Stimulated activated CD8-positive, alpha-beta memory T cell treated with anti-CD3 and anti-CD28 coated beads, Interleukin-4, amount 100 ng/mL, for 1 hour (primary cell): ENCODE results near the gene CRIP3.
"Not testable (repeated sequence)": the region's sequence is repeated elsewhere in the genome, so short reads cannot be mapped to it uniquely, and the experiment has no call there.

Source experiments
- DNase-seq, 2 donors: peaks; one replicate each; pipeline ENCODE4 v3.0.0-alpha.2; 2020; ENCODE audit warnings: low read depth in 2 of 2, low spot score in 1 of 2

The CRIP3 gene, protein sequence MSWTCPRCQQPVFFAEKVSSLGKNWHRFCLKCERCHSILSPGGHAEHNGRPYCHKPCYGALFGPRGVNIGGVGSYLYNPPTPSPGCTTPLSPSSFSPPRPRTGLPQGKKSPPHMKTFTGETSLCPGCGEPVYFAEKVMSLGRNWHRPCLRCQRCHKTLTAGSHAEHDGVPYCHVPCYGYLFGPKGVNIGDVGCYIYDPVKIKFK

DNA sequence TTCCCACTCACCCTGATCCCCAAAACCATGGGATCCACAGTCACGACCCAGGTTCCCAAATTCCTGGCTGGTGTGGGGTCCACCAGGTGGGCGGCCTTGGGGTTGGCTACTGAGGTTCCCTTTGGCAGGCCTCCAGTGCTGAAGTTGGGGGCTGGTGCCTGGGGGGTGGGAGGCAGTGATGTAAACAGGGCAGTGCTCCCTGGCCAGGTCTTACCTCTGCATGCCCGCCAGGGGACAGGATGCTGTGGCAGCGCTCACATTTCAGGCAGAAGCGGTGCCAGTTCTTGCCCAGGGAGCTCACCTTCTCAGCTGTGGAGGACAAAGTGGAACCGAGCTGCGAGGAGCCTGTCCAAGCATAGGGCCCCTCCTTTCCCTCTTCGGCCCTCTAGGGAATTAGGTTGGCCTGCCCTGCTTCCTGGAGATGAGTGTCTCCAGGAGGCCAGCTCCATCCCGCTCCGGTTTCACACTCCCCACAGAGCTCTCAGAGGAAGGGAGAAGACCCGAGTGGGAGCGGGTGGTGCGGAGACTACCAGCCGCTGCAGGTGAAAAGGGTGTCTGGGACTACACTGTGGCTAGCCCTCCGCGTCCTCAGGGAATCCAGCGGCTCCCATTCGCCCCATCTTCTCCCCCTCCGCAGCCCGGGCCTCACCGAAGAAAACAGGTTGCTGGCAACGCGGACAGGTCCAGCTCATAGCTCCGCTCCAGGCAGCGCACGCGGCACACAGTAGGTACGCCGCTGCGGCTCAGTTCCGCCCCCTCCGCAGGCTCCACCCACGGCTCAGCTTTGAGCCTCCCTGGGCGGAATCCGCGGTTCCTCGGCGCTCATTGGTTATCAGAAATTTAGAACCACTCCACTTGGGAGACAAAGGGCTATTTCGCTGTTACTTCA lies at the start of gene CRIP3:
CRIP3 (minus strand) TSS at position 726 of the 889 bp plus-strand sequence; CDS start at position 692, 34 bp downstream.
- DNase-seq: peak in 1 of 2 donors; percentile 3

DNA sequence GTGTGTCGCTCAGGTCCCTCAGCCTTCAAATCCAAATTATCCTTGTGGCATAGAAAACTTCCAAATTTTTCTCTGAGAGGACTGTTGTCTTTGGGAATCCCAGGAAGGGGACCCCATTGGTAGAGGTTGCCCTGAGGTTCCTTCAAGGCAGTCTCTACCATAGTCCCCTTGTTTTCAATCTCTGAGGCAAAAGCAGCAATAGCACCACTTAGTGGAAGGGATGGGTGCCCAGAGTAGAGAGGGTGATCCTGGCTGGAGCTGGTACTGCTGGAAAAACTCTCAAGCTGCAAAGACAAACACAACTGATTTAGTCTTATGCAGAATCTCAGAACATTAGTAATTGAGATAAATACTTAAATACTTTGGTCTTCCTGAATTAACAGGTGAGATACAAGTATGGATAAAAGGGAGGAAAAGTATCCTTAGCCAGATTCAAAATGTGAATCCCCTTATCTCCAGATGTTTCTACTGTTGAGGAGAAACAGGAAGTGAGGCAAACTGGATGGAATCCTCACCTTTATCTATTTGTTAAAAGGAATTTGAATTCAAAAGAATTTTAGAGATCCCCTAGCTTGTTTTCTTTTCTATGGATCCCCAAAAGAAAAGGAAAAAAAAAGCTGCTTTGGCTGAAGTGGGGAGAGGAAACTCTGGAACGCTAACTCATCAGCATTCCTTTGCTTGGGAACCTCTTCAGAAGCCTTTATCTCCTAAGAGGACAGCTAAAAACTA lies 47.4 kb upstream of the CRIP3 start:
- DNase-seq: no peak

DNA sequence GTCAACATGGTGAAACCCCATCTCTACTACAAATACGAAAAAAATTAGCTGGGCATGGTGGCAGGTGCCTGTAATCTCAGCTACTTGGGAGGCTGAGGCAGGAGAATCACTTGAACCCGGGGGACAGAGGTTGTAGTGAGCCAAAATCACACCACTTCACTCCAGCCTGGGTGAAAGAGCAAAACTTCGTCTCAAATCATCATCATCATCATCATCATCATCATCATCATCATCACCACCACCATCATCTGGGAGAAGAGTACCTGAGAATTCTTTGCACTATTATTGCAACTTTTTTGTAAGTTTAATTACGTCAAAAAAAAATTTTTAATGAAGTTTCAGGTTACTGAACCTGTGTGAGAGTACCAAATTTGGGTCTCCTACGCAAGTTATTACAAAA lies 43.3 kb upstream of the CRIP3 start:
- DNase-seq: not testable (repeated sequence)

DNA sequence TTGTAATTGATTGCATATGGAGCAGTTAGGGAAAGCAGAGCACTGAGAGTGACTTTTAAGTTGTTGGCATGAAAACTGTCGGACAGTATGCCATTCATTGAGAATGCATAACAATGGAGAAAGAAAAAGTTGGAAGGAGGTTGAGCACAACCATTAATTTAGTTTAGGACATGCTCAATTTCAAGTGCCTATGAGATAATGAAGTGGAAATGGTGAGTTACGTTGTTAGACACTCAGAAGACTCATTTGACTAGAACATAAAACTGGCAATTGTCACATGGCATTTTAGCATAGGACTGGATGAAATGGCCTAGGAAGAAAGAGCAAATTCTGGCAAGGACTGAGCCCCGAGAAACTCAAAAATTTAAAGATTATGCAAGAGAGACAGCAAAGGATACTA lies 38.8 kb upstream of the CRIP3 start:
- no peak for DNase-seq

DNA sequence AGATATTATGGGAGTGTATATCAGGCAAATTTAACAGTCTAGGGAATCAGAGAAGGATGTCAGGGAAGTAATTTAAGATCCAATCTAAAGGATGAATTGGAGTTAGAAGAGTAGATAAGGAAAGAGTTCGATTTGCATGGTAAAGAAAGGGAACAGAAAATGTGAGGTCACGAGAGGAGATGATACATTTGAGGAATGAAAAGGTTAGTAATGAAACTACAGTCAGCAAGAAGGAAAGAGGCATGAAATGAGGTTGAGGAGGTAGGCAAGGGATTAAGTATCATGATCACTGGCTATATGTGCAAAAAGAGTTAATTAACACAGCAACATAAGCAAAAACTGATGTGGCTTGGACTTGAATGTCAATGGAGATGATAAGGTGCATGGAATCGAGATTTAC lies 38.4 kb upstream of the CRIP3 start:
- no peak for DNase-seq

DNA sequence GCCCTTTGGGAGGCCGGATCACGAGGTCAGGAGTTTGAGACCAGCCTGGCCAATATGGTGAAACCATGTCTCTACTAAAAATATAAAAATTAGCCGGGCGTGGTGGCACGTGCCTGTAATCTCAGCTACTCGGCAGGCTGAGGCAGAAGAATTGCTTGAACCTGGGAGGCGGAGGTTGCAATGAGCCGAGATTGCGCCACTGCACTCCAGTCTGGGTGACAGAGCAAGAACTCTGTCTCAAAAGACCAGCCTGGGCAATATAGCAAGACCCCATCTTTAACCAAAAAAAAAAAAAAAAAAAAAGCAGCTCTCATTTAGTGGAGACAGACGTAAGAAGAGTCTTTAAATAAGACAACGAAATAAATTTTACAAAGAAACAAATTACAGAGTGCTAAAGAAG lies 37.6 kb upstream of the CRIP3 start:
- not testable (repeated sequence) for DNase-seq

DNA sequence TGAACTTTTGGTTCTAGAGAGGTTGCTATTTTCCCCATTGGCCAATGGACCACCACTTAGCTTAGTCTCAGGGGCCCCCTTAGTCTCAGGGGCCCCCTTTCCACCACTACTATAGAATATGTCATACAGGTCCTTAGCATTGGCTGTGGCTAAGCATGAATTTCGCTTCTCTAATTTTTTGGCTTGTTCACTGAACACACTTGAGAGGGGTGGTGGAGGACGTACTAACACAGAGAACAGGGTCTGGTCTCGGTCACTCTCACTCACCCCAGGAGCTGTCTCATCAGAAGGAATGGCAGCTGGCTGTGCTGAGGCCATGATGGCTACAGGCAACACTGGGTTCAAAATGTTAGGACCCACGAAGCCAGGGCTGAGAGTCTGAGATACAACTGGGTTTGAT lies 30.5 kb upstream of the CRIP3 start:
- DNase-seq: no peak

DNA sequence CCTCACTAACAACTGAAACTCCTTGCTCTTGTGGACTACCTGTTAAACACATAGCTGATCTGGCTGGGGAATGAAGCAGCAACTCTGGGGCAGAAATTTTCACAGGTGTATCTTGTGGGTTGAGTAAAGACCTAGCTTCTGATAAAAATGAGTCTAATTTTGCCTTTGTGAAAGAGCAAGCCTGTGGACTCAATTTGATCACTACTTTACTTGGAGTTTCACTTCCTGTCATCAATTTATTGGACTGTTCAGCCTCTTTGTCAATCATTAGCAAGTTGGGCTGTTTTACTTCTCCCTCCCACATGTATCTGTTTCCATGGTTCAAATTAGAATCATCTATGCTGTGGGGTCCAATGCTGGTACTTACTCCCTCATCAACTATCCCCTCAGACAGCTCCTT lies 29.6 kb upstream of the CRIP3 start:
- DNase-seq: no peak

DNA sequence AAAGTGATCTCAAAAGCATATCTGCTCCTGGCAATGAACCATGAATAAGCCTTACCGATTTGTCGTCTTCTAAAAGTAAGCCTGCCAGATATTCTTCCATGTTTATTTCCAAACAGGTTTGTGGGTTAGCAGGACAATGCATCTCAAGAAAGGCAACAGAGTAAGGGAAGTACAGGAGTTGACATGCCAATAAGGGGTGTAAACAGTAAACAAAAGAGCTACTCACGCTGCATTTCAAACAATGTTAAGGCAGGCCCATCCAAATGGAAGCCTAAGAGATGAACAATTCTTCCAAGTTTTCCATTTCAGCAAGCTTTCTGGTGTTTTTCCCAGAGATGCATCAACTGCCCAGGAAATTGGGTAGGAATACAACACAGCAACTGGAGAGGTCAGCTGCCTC lies 27.8 kb upstream of the CRIP3 start:
- no peak for DNase-seq

DNA sequence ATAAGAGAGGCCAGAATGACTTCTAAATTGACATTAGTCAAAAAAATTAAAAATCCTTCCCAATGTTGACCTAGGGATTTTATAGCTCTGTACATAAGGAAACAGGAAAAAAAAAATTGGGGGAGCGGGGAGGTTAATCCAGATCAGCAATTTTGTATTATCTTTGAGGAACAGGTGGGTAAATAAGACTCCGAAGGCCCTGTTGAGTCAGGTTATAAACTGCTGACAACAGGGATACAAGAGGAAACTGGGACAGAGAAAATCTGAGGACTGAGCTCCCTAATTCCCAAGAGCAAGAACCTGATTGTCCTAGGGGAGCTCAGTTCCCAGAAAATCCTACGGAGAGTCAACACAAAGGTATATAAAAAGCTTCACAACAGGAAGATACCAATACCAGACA lies 26.8 kb upstream of the CRIP3 start:
- DNase-seq: no peak

DNA sequence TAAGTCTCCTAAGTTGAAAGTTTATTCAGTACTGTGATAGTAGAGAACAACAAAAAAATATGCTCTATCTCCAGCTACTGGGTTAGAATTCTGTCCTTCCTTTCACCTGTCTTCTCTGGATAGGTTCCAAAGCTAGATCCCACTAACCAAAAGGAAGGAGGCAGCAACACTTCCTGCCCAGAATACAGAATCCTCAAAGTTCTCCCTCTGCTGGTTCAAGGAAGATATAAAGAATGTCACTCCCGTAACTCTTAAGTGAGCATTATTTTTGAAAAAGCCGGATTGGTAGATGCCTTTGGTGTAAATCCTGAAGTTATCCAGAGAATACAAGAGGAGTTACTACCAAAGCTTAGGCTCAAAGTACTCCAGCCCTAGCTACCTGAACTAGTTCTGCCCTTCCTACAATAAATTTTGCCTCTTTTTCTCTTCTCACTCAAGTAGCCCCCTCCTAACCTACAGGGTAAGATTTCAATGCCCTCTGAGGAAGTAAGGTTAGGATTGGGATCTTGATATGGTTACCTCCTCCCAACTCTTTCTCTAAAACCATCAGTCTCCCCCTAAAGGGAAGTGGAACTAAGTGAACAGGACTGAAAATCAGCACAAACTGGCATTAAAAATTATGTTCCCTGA lies 26.0 kb upstream of the CRIP3 start:
- DNase-seq: no peak

DNA sequence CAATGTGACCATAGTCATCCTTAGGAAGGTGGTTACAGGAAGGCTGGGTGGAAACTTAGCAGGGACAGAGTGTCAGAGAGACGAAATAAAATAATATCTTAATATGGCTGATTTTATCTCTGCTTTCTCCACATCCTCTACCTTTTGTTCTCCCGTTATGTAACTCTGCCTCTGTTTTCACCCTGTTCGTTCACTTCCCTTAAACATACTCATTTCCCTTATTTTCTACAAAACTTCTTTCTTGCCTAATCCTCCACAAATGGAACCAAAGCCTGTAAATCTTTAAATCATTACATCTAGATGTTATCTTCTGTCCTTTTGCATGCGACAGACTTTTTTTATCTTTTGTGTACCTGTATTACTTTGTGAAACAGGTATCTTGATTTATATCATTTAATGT lies 23.3 kb upstream of the CRIP3 start:
- no peak for DNase-seq

DNA sequence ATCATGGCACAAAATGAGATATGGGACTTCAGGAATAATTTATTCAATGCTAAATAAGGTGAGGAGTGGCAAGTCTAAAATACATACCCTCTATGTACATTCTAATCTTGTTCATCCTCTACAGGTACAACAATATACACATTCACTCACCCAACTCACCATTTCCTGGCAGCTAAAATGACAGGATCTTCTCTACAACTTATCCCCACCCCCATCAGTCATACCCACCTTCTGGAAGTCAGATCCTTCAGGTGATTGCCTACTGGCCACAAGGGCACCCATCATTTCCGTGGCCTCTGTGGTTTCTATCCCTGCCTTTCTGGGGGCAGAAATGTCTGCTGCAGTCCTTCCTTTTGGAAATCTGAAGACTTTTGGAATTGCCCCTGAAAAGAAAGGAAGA lies 22.8 kb upstream of the CRIP3 start:
- DNase-seq: no peak

DNA sequence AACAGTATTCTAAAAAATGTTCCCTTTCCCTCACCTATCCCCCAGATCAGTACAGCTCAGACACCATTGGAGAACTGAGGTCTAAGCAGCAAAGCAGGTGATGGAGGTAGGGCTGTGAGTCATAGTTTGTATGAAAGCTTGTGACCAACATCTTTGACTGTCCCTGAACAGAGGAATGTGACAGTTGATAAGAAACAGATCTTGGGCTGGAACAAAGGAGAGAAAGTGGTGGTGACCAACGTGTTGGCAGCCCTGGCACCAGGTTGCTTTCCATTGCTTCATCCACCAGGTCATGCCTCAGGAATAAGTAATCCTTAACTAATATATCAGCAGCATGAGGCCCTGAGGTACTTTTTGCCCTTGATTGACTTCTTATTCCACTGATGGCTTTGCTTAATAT lies 19.9 kb upstream of the CRIP3 start:
- DNase-seq: no peak

DNA sequence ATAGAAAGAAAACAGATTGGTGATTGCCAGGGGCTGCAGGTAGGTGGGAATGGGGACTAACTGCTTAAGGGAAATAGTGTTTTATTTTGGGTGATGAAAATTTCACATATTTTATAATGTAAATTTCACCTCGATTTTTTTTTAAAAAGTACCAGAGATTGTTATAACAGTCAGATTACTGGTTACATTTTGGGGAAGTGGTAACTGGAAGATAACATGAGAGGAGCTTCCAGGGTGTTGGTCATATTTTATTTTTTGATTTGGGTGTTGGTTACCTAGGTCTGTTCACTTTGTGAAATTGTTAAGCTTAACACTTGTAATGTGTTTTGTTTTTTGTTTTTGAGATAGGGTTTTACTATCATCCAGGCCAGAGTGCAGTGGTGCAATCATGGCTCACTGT lies 17.2 kb upstream of the CRIP3 start:
- no peak for DNase-seq

DNA sequence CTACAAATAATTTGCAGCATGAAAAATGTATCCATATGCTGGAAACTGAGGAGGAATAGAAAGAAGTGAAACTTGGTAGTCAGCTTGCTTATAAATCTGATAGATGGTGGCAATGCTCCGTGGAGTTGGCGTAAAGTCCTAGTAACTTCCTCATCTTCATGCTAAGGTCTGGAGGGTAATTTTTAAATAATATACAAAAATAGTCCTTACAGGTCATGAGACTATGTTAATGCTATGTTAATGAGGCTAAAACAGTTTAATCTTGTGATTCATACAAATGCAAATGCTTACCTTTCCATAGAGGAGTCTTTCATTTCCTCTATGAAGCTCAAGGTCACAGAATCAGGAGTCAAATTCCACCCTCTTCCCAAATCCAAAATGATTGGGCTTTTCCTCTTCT lies 9.4 kb upstream of the CRIP3 start:
- no peak for DNase-seq

DNA sequence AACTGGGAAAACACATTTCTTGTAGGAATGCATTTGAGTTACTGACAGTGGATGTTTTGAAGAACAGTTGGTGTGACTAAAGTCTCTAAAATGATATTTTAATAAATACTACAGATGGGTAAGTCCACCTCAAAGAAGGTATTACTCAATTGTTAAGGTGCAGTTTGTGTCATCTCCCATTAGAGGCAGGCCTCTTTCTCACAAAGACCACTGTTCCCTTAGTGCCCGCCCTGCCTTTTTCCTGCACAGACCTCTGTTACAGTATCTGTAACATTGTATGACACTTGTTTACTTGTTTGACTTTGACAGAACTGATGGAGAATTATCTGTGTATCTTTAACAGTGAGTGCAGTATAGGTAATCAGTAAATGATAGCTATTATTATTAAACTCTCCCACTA lies 5.2 kb upstream of the CRIP3 start:
- DNase-seq: no peak

DNA sequence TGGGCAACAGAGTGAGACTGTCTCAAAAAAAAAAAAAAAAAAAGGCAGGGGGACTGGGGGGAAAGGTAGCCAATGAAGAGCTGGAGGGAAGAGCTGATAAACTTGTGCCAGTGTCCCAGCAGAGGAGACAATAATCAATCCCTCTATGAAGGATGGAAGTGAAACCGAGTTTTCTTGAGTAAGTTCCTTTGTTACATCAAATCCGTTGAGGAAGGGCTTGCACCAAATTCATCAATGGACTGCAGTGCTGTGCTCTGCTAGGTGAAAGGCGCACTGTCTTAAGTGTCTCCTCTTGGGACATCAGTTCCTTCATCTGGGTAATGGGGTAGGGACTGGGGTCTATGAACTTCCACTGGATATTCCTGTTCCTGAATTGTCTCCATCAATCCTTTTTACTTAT lies 3.0 kb upstream of the CRIP3 start:
- DNase-seq: no peak

DNA sequence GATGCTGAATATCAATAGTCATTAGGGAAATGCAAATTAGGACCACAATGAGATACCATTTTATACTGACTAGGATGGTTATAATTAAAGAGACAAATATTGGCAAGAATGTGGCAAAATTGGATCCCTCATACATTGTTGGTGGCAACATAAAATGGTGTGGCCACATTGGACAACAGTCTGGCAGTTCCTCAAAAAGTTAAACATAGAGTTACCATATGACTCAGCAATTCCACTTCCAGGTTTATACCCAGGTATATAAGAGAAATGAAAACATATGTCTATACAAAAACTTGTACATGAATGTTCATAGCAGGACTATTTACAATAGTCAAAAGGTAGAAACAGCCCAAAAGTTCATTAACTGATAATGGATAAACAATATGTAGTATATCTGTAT lies 2.0 kb upstream of the CRIP3 start:
- no peak for DNase-seq

DNA sequence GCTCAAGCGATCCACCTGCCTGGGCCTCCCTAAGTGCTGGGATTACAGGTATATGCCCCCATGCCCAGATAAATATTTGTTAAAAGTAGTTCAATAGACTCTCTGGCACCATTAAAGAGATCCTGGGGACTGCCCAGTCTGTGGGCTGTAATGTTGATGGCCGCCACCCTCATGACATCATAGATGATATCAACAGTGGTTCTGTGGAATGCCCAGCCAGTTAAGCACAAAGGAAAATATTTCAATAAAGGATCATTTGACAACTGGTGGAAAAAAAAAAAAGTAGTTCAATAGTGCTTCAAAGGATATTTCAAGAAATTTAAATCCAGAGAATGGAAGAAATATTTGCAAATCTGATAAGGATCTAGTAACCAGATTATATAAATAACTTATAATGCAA lies 1.5 kb upstream of the CRIP3 start:
- no peak for DNase-seq

DNA sequence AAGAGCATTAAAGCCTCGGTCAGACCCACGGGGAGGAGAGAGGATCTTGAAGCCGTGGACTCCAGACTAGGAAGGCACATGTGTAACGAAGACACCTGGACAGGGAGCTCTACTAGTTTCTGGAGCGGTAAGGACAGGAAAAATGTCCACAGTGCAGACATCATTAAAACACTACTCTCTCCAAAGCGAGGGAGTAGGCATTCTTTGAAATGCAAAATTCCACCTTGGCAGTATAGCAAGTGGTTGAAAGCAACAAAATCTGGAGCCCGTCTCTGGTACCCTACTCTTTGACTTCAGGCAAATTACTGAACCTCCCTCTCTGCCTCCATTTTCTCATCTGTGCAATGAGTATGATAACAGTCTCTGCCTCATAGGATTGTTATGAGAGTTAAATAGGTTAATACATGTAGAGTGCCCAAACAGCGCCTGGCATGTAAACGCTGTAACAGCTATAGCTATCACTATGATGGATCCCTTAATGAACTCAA lies 408 bp upstream of the CRIP3 start:
- no peak for DNase-seq
